Measurements from ENCODE around the gene TENM4.
A peak's percentile ranks its signal among the peaks of the same experiment; 100 is the strongest.

TENM4 gene

DNA sequence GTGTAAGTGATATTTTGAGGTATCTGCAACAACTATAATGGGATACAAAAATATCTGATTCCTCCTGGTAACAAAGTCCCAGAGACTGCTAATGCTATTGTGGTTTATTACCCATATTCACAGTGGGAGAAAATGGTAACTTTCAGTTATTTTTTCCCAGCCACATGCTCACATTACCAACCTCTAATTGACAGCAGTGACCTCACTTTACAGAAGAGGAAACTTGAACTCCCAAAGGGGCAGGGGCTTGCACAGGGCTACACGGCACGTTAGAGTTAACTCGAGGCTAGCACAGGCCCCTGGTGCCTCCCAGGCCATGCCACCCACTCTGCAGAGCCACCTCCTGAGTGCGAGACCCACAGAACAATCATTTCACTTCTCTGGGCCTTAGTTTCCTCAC is 132.4 kb downstream of the TENM4 start:
- no peak for TF ChIP-seq CTCF (IDR thresholded peaks at IDR 0.05)
- H3K36me3 Mint-ChIP-seq (ENCODE audit: low read depth): peaks cover 15% of the 10 kb centered on the region
- no peak for DNase-seq
- no peak overlapping the region for H3K4me3 Mint-ChIP-seq
- H3K9me3 Mint-ChIP-seq: no peaks in the 10 kb centered on the region
- H3K27me3 Mint-ChIP-seq (ENCODE audit: low read depth, poor library complexity): peaks cover 5% of the 10 kb centered on the region
- H3K27ac Mint-ChIP-seq: no peak overlapping the region
- H3K4me1 Mint-ChIP-seq: peaks cover 18% of the 10 kb centered on the region

DNA sequence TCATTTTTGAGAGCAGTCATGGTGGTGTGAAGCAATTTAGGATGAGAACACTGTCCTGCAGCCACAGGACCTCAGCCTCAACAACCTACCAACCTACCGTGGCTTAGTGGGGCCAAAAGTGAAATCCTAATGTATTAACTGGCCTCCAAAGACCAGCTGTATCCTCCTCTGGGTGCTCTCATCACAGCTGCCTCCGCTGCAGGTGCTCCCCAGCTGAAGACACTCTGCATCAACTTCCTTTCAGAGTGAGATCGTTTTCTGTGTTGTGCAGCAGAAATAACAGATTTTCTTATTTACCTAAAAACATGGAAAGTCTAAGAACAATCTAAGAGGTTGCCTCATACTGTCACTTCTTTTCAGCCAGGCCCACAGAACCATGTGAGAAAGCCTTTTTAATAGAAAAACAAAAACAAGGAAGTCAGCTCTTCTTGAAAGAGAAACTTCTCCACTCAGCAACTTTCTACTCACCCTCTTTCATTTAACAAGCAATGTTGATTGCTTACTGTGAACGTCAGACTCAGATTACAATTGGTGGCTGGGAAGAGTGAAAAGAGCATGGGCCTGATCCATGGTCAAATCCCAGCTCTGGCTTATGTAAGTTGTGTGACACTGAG is 136.1 kb downstream of the TENM4 start:
- Mint-ChIP-seq H3K4me1 (peaks cover 30% of the 10 kb centered on the region), H3K4me3 (no peak overlapping the region), H3K9me3 (no peaks in the 10 kb centered on the region), H3K27me3 (ENCODE audit: low read depth, poor library complexity) (peaks cover 3% of the 10 kb centered on the region), H3K27ac (no peak overlapping the region), H3K36me3 (ENCODE audit: low read depth) (peaks cover 28% of the 10 kb centered on the region)
- DNase-seq: no peak
- no peak for TF ChIP-seq CTCF (IDR thresholded peaks at IDR 0.05)

DNA sequence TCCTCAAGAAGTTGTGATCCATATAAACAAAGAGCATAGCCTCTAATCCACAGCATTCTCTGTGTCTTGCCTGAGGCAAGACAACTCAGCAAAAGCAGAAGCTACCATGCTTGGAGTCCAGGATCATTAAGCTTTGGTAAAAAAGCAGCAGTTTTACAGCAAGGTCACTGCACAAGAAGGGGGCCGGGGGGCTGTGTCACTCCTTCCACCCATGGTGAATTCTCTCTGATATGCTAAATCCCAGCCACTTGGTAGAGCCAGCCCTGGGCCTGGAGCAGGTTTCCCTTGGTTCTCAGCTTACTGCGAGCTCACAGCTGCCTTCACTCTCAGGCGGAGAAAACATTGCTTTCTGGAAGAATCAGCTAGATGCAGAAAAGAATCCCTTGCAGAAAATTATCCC is 144.7 kb downstream of the TENM4 start:
- TF ChIP-seq CTCF (IDR thresholded peaks at IDR 0.05): no peak
- Mint-ChIP-seq H3K9me3 (no peaks in the 10 kb centered on the region), H3K4me3 (no peak overlapping the region), H3K27me3 (ENCODE audit: low read depth, poor library complexity) (no peaks in the 10 kb centered on the region), H3K4me1 (peaks cover 72% of the 10 kb centered on the region), H3K36me3 (ENCODE audit: low read depth) (peaks cover 11% of the 10 kb centered on the region), H3K27ac (peak overlapping the region; percentile 70)
- DNase-seq: peak; percentile 46

- peak overlapping the region; percentile 46 for H3K27ac Mint-ChIP-seq
- peaks cover 11% of the 10 kb centered on the region for H3K36me3 Mint-ChIP-seq (ENCODE audit: low read depth)
- DNase-seq: no peak
- TF ChIP-seq CTCF (IDR thresholded peaks at IDR 0.05): no peak
- H3K27me3 Mint-ChIP-seq (ENCODE audit: low read depth, poor library complexity): no peaks in the 10 kb centered on the region
- no peak overlapping the region for H3K4me3 Mint-ChIP-seq
- H3K9me3 Mint-ChIP-seq: no peaks in the 10 kb centered on the region
- peaks cover 71% of the 10 kb centered on the region for H3K4me1 Mint-ChIP-seq
These were observed 145.7 kb downstream of the TENM4 start for GRCh38 chr11:79294845-79295731.

DNA sequence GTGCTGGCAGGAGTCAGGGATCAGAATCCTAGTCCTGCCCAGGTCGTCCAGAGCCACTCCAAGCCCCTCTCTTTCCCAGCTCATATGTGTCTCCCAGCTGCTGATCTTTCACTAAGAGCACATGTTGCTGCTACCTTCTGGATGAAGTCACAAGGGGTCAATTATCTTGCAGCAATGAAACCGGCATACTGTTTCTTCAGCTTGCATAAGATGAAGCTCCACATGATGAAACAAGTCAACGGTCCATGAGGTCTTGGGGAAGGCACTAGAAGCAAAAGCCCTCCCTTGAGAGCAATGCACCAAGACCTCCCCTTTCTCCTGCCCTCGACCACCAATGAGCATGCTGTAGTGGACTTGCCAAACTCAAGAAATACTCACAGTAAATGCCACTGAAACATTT is 148.9 kb downstream of the TENM4 start:
- H3K27ac Mint-ChIP-seq: no peak overlapping the region
- no peaks in the 10 kb centered on the region for H3K9me3 Mint-ChIP-seq
- DNase-seq: no peak
- H3K36me3 Mint-ChIP-seq (ENCODE audit: low read depth): peaks cover 30% of the 10 kb centered on the region
- no peaks in the 10 kb centered on the region for H3K27me3 Mint-ChIP-seq (ENCODE audit: low read depth, poor library complexity)
- H3K4me1 Mint-ChIP-seq: peaks cover 54% of the 10 kb centered on the region
- no peak for TF ChIP-seq CTCF (IDR thresholded peaks at IDR 0.05)
- no peak overlapping the region for H3K4me3 Mint-ChIP-seq

All from nephron progenitor cell (in vitro differentiated cells).